Measurements from ENCODE around the gene CARS1.
"Not testable (repeated sequence)": the region's sequence is repeated elsewhere in the genome, so short reads cannot be mapped to it uniquely, and the experiment has no call there.

Gene CARS1

GRCh38 chr11:3063432-3063831 is 6.2 kb upstream of the CARS1 start:
- H3K36me3 ChIP-seq; DNase-seq; H3K4me1 ChIP-seq; H3K27me3 ChIP-seq; H3K4me3 ChIP-seq (ENCODE audit: low read depth, low read length); H3K9me3 ChIP-seq: not testable (repeated sequence)

DNA sequence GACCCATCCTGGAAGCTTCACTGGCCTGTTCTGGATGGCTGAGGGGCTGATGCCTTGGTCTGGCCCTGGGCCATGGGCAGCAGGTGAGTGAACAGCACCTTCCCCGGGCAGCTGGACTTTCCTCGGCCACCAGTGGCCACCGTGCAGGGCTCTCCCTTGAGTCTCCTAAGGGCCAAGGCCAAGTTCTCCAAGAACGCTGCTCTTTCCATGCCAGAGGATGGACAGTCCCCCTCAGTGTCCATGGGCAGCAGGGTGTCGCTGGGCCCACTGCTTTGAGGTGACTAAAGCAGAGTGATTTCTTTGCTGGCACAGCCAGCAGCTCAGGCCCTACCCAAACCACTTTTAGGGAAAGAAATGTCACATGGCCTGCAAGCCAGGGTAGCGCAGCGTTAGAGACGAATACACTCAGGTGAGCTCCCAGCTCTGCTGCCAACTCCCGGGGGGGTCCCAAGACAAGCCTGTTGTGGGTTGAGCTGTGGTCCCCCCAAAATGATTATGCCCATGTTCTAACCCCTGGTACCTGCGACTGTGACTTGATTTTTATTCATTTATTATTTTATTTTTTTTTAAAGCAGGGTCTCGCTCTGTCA is 3.3 kb upstream of the CARS1 start:
- no peak overlapping the region for H3K4me3 ChIP-seq (ENCODE audit: low read depth, low read length)
- H3K27me3 ChIP-seq = no peaks in the 10 kb centered on the region
- no peaks in the 10 kb centered on the region for H3K4me1 ChIP-seq
- no peak for TF ChIP-seq CTCF (IDR thresholded peaks at IDR 0.05; ENCODE audit: low read depth, low read length)
- no peaks in the 10 kb centered on the region for H3K9me3 ChIP-seq
- DNase-seq = no peak
- no peaks in the 10 kb centered on the region for H3K36me3 ChIP-seq

GRCh38 chr11:3058753-3059664 is 1.8 kb upstream of the CARS1 start:
- Histone ChIP-seq H3K4me1 (no peaks in the 10 kb centered on the region), H3K9me3 (no peaks in the 10 kb centered on the region), H3K36me3 (no peaks in the 10 kb centered on the region), H3K27me3 (no peaks in the 10 kb centered on the region), H3K4me3 (ENCODE audit: low read depth, low read length) (no peak overlapping the region)
- TF ChIP-seq CTCF (IDR thresholded peaks at IDR 0.05; ENCODE audit: low read depth, low read length) = no peak
- DNase-seq = no peak

DNA sequence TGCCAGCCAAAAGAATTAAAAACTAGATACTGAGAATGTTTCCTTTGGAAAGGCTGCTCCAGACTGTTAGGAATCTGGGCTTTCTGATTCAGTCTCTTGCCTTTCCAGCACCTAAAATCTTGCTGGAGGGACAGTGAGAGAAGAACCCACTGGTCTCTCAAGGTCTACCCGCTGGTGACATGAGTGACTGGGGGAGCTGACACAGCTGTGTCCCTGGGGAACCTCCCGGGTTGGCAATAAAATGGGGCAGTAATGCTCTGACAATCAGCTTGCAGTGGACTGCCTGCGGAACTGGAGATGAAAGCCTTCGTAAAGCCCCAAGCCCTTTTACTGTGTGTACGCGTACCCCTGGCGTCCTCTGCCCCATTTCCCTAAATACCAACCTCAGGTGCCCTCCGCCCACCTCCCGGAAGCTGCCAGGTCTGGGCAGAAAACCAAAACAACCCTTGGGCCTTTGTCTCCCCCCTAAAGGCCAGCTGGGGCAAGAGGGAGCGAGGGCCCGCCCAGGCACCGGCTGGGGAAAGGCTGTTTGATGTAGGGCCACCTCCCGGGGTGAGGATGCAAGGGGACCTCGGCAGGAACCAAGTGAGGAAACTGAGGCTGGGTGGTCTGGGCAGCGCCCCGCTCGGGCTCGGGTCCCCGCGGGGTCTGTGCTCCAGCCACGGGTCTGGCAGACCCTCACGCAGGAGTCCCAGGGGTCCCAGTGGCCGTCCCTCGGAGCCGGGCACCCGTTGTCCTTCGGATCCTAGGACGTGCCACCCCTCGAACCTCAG is 741 bp downstream of the CARS1 start:
- DNase-seq = no peak

DNA sequence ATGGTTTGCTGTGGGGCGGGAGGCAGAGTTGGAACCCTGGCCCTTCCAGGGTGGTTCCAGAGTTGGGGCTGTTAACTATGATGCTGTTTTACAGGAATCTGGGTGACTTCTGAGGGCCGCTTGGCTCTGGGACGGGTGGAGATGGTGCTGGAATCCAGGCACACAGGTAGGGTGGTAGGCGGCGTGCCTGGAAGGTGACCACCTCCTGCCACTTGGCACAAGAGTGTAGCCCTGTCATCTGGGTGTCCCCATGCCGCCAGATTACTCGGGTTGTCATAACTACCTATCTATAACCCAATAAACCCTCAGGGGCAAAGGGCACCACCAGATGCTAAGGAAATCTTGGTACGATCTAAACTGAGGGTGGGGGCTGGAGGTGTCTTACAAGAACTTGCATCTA is 1.3 kb downstream of the CARS1 start:
- Histone ChIP-seq H3K4me3 (ENCODE audit: low read depth, low read length) (peak overlapping the region; percentile 83), H3K27me3 (no peaks in the 10 kb centered on the region), H3K9me3 (no peaks in the 10 kb centered on the region), H3K36me3 (no peaks in the 10 kb centered on the region), H3K4me1 (peaks cover 5% of the 10 kb centered on the region)
- TF ChIP-seq CTCF (IDR thresholded peaks at IDR 0.05; ENCODE audit: low read depth, low read length) = no peak
- DNase-seq = no peak

More for the DNA sequence above, 741 bp downstream of the CARS1 start:
- TF ChIP-seq CTCF (IDR thresholded peaks at IDR 0.05; ENCODE audit: low read depth, low read length) = no peak
- Histone ChIP-seq H3K4me3 (ENCODE audit: low read depth, low read length) (peak overlapping the region; percentile 83), H3K36me3 (no peaks in the 10 kb centered on the region), H3K4me1 (peaks cover 5% of the 10 kb centered on the region), H3K9me3 (no peaks in the 10 kb centered on the region), H3K27me3 (no peaks in the 10 kb centered on the region)

DNA sequence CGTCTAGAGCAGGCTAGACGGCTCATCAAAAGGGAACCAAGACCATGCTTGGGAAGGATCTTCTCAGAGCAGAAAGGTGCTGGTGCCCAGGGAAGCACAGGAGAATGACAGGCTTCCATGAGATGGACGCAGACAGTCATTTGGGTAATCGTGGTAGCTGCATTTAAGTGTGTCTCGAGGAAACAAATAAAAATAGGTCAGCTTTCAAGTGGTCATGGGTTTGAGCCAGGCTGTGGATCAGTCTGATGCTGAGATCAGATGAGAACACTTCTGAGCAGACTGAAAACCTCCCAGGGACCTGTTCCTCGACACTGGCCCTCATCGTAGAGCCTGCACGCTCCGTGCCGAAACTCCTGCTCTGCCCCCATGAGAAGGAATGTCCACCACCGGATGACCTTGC is 4.7 kb downstream of the CARS1 start:
- H3K27me3 ChIP-seq = no peaks in the 10 kb centered on the region
- no peaks in the 10 kb centered on the region for H3K9me3 ChIP-seq
- no peaks in the 10 kb centered on the region; the same call in 1 of the 2 replicates for H3K36me3 ChIP-seq
- TF ChIP-seq CTCF (IDR thresholded peaks at IDR 0.05; ENCODE audit: low read depth, low read length) = no peak
- no peak for DNase-seq
- no peak overlapping the region for H3K4me3 ChIP-seq (ENCODE audit: low read depth, low read length)
- H3K4me1 ChIP-seq = peaks cover 20% of the 10 kb centered on the region

All from BE2C (cell line).